ENCODE data around the gene DOCK4. TPM values are rescaled to one million over a fixed set of nuclear protein-coding genes. Genes with fewer than 3 reads are reported as not detected.

The DOCK4 gene
- total and polyA plus RNA-seq, 2 of the 8 experiments (the other 6 are each of a cell fraction or from before 2014, with no cell fraction given): 5.1 to 23.6 TPM

- CTCF ChIA-PET (ENCODE audit: partially characterized antibody): interaction anchor here (0.7 to 1.6 kb wide), 5 partner anchors 54 to 382 kb away, joined by 3 read pairs; no protein-coding TSS in a partner anchor
- no peak overlapping the region for H2AFZ ChIP-seq (ENCODE audit: low read length)
- H4K91ac ChIP-seq (replicated peaks; ENCODE audit: insufficient read length, low read length): no peak overlapping the region
- H3K4me3 ChIP-seq (ENCODE audit: extremely low read depth in 1 of 4, insufficient read depth in 2 of 4, low read depth in 3 of 4, low read length in 4 of 4): no peak overlapping the region
- peak overlapping the region; percentile 15 for H4K5ac ChIP-seq (ENCODE audit: insufficient read length, low read depth, low read length)
- peak overlapping the region; percentile 2 to 34; a peak in 1 of 4 replicates for H3K4me2 ChIP-seq (ENCODE audit: insufficient read depth in 1 of 2, low read depth in 2 of 2, low read length in 2 of 2)
- no peak overlapping the region for H3K14ac ChIP-seq (ENCODE audit: insufficient read length)
- WGBS, 2 experiments (ENCODE audit: extremely low coverage in 1 of 2, insufficient coverage in 1 of 2, insufficient read length in 1 of 2, insufficient replicate concordance in 2 of 2, low coverage in 1 of 2, low lambda C conversion rate in 2 of 2, missing lambda C conversion rate in 1 of 2): 82% methylated on average over 4 of the region's 4 CpGs; no CpG with 5 or more reads in 1 of the 2 experiments
- H3K36me3 ChIP-seq (ENCODE audit: control insufficient read depth in 2 of 4, insufficient read depth in 4 of 4, low read length in 3 of 4): no peaks in the 10 kb centered on the region
- H3K27ac ChIP-seq (ENCODE audit: low read depth, low read length): no peak overlapping the region
- H4K8ac ChIP-seq (ENCODE audit: extremely low read depth, insufficient read depth, low read length): no peak overlapping the region
- no peak overlapping the region for H3K18ac ChIP-seq (ENCODE audit: extremely low read depth, low read length)
- POLR2A ChIA-PET (ENCODE audit: partially characterized antibody): no interaction called here
- no peak overlapping the region for H2BK12ac ChIP-seq (ENCODE audit: low read depth, low read length)
- peaks cover 0 to 1% (median 0%) of the 10 kb centered on the region in 4 experiments; a peak in 1 of 7 replicates for H3K27me3 ChIP-seq (replicated peaks in 1 of 4; ENCODE audit: control insufficient read depth in 3 of 4, extremely low read depth in 1 of 4, insufficient read depth in 3 of 4, low read length in 3 of 4)
- H2BK5ac ChIP-seq (ENCODE audit: low read depth, low read length): 0 out of 2 replicates have a peak overlapping the region, but pooled peaks have one; percentile 40
- FAIRE-seq (no peak), DNase-seq (ENCODE audit: low read depth in 1 of 2, low spot score in 2 of 2) (no peak)
- no peaks in the 10 kb centered on the region for H3K23me2 ChIP-seq (ENCODE audit: low read depth, low read length)
- H2BK15ac ChIP-seq (ENCODE audit: low read length): no peak overlapping the region
- no peaks in the 10 kb centered on the region for H4K20me1 ChIP-seq (replicated peaks in 1 of 2; ENCODE audit: control insufficient read depth in 1 of 2, insufficient read depth in 2 of 2, low read length in 2 of 2)
- 0 out of 2 replicates have a peak overlapping the region, but pooled peaks have one; percentile 73 for H2BK20ac ChIP-seq (ENCODE audit: low read length)
- peaks cover 0 to 47% of the 10 kb centered on the region in 2 experiments; a peak in 2 of 4 replicates for H3K79me2 ChIP-seq (ENCODE audit: control insufficient read depth in 1 of 2, insufficient read depth in 2 of 2, low read length in 2 of 2)
- H3K23ac ChIP-seq (ENCODE audit: insufficient read length): no peak overlapping the region
- no peak overlapping the region for H2AK5ac ChIP-seq (ENCODE audit: low read depth, low read length)
- peaks cover 2 to 13% (median 7%) of the 10 kb centered on the region in 4 experiments; a peak in 4 of 7 replicates for H3K4me1 ChIP-seq (replicated peaks in 1 of 4; ENCODE audit: control insufficient read depth in 3 of 4, insufficient read depth in 4 of 4, low read length in 3 of 4)
- no peak overlapping the region for H3K4ac ChIP-seq (replicated peaks; ENCODE audit: insufficient read length, low read depth, low read length)
- H3K9ac ChIP-seq (replicated peaks in 1 of 4; ENCODE audit: extremely low read depth in 1 of 4, low read depth in 3 of 4, low read length in 3 of 4): no peak overlapping the region
- H3K79me1 ChIP-seq (ENCODE audit: low read depth, low read length): peaks cover 2% of the 10 kb centered on the region; the same call in 1 of the 2 replicates
- no peak overlapping the region for H2BK120ac ChIP-seq (replicated peaks; ENCODE audit: low read depth, low read length)
- no peak overlapping the region for H3K56ac ChIP-seq (replicated peaks; ENCODE audit: insufficient read length, low read depth, low read length)
- no peaks in the 10 kb centered on the region for H3K9me3 ChIP-seq (ENCODE audit: insufficient read depth in 2 of 2, low read depth in 1 of 2, low read length in 1 of 2)
- no peak for TF ChIP-seq ASH2L (IDR thresholded peaks at IDR 0.05; ENCODE audit: low read length)
- no peak for TF ChIP-seq RXRA (IDR thresholded peaks at IDR 0.05; ENCODE audit: insufficient read depth, low read depth, low read length)
- TF ChIP-seq KDM4A (IDR thresholded peaks at IDR 0.05; ENCODE audit: low read depth, low read length, severe bottlenecking): no peak
- no peak for TF ChIP-seq SAP30 (IDR thresholded peaks at IDR 0.05; ENCODE audit: insufficient read depth, insufficient replicate concordance, low read length)
- TF ChIP-seq JUND (IDR thresholded peaks at IDR 0.05; ENCODE audit: low read length): no peak
- no peak for TF ChIP-seq TBP (IDR thresholded peaks at IDR 0.05; ENCODE audit: low read depth, low read length)
- TF ChIP-seq TCF12 (IDR thresholded peaks at IDR 0.05; ENCODE audit: low read depth, low read length): no peak
- TF ChIP-seq CHD2 (IDR thresholded peaks at IDR 0.05; ENCODE audit: low read length): no peak
- no peak for TF ChIP-seq FOSL1 (IDR thresholded peaks at IDR 0.05; ENCODE audit: insufficient read depth, low read depth, low read length)
- TF ChIP-seq EGR1 (IDR thresholded peaks at IDR 0.05; ENCODE audit: borderline replicate concordance, low read depth, low read length): no peak
- TF ChIP-seq SIX5 (IDR thresholded peaks at IDR 0.05; ENCODE audit: low read depth, low read length): no peak
- TF ChIP-seq SIRT6 (IDR thresholded peaks at IDR 0.05; ENCODE audit: low read length): no peak
Measured at GRCh38 chr7:112136271-112137008, 69.8 kb downstream of the DOCK4 start.

Measured in H1 (cell line).